GM21447 (cell line): ENCODE results near the gene TMEM87A.
"Not testable (repeated sequence)": the region's sequence is repeated elsewhere in the genome, so short reads cannot be mapped to it uniquely, and the experiment has no call there.

Experiments
- ATAC-seq: cut with Tn5 transposase; IDR thresholded peaks from one replicate; pipeline ENCODE4 v1.9.1; 2021; ENCODE audit not compliant: unreplicated experiment

TMEM87A gene

DNA sequence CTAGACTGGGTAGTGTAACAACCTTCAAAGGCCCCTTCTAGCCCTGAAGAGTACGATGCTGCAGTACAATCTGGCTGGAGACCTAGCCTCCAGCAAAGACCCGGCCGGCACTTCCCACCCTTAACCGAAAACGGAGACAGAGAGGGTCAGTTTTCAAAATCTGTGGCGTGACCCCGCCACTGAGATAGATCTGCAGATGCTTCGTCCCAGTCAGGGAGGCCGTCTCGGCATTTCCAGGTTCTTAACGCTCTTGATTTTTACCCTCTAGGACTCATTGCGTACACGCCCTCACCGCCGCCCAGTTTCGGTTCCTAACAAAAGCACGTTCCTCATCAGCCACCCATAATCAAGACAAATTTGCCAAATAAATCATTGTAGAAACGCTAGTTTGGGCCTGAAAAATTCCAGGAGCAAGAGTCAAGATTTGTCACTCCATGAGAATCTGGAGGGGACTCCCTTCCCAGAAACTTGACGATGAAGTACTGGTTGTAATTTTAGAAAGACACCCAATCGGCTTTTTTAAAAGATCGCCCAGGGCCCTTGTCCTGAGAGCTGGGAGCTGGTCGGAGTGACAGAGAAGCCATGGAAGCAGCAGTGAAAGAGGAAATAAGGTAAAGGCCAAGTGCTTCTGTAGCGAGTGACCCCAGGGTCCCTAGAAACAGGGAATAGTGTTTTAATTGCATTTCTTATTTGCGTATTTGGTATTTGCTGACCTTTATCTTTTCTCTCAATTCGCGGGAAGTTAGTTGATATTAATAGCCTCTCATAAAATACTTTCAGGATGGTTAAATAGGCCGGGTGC is 868 bp upstream of the TMEM87A start:
- peak; percentile 18 for ATAC-seq

GRCh38 chr15:42270996-42271395 is 2.2 kb downstream of the TMEM87A start:
- no peak for ATAC-seq

GRCh38 chr15:42270551-42270950 is 2.7 kb downstream of the TMEM87A start:
- ATAC-seq = no peak

DNA sequence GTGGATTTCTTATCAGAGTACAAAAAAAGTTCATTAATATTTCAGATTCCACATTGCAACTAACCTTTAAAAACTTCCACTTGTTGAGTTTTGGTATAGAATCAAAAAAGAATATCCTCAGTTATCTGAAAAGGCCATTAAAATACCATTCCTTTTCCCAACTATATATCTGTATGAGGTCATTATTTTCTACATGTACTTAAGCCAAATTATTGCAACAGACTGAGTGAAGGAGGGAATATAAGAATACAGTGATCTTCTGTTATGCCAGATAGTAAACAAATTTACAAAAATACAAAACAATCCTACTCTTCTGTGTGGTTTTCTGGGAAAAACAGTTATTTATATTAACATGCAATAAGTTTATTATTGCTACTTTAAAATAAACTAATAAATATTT is 5.9 kb downstream of the TMEM87A start:
- ATAC-seq = no peak

DNA sequence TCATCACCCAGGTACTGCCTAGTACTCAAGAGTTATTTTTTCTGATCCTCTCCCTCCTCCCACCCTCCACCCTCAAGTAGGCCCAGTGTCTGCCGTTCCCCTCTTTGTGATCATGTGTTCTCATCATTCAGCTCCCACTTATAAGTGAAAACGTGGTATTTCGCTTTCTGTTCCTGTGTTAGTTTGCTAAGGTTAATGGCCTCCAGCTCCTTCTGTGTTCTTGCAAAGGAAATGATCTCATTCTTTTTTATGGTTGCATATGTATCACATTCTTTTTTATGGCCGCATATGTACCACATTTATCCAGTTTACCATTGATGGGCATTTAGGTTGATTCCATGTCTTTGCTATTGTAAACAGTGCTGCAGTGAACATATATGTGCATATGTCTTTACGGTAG is 8.4 kb downstream of the TMEM87A start:
- ATAC-seq = no peak

GRCh38 chr15:42253300-42253699 is 19.9 kb downstream of the TMEM87A start:
- no peak for ATAC-seq

GRCh38 chr15:42240823-42241222 is 32.4 kb downstream of the TMEM87A start:
- ATAC-seq = no peak

- no peak for ATAC-seq
Observed at GRCh38 chr15:42239528-42240182, 33.6 kb downstream of the TMEM87A start.

DNA sequence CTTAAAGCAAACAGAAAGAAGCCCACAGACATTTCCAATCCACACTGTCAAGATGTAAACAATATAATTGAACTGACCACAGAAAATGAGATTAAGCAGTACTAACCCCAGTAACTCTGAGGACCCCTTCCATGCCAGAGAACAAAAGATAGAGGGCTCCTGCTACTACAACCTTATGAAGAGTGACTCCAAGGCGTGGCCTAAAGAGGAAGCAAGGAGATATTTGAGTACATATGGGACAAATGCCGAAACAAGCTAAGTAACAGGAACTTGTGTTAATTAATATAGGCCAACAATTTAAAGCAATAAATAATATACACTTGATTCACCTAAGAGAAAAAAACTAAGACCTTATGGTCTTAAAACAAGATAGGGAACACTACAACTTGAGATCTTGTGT is 40.1 kb downstream of the TMEM87A start:
- no peak for ATAC-seq

DNA sequence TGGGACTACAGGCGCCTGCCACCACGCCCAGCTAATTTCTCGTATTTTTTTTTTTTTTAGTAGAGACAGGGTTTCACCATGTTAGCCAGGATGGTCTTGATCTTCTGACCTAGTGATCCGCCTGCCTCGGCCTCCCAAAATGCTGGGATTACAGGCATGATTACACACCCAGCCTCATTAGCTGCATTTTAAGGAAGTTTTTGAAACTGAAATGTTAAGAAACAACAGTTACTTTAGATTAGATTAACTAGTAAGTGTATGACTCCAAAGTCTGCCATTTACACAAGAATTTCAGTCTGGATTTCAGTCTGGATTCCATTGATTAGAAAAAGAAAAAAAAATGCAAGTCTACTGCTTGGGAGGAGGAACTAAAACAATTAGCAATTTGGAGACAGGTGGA is 40.6 kb downstream of the TMEM87A start:
- no peak for ATAC-seq

DNA sequence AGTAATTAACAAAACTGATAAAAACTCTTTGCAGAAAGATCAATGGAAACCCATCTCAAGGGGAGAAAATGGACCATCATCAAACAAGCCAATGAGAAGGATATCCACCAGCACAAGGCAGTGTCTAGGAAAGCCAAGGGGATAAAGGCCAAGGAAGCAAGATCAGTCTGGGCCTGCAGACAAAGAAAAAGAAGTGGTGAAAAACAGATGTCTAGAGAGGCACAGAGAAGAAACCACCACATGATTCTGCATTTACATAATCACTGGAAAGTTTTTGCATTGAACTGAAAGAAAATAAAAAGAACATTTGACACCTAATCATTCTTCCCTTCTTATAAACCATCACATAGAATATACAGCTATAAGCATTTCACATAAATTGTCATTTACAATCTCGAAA is 42.1 kb downstream of the TMEM87A start:
- ATAC-seq = no peak

DNA sequence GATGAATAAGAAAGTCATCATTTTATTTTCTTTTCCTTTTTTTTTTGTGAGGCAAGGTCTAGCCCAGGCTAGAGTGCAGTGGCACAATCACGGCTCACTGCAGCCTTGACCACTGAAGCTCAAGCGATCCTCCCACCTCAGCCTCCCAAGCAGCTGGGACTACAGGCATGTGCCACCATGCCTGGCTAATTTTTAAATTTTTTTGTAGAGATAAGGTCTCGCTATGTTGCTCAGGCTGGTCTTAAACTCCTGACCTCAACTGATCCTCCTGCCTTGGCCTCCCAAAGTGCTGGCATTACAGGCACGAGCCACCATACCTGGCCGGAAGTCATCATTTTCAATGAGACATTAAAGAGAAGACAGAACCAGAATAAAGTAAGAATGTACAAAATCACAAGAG is 44.3 kb downstream of the TMEM87A start:
- not testable (repeated sequence) for ATAC-seq

- no peak for ATAC-seq
Observed at GRCh38 chr15:42228036-42228435, 45.2 kb downstream of the TMEM87A start.

DNA sequence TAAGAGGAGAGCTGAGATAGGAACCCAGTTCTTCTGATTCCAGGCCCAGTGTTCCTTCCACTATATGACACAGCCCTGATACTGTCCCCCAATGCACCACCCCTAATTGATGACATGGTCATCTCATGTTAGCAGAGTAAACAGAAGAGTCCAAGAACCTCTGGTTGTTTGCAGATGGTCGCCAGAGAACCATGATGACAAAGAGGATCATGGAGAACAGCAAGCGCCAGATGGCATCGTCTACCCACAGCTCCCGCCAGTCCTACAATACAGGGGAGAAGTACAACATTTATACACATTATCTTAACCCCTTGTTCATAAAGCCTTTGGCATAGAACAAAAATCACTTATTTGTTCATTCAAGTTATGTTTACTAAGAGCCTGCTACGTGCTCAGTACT is 46.6 kb downstream of the TMEM87A start:
- no peak for ATAC-seq

DNA sequence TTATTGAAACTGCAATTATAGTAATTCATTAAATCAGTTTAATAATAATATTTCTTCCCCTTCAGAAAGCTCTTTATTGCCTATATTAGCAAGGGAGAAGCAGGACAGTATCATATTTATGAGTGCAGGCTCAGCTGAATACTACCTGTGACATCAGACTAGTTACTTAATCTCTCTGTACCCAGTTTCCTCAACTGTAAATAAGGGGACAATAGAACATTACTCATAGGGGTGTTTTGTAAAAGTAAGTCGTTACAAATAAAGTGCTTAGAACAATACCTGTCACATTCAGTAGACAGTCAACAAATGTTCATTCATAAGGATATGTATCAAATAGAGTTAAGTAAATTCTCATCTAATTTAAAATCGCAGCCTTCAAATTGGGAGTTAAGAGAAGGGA is 53.0 kb downstream of the TMEM87A start:
- no peak for ATAC-seq

DNA sequence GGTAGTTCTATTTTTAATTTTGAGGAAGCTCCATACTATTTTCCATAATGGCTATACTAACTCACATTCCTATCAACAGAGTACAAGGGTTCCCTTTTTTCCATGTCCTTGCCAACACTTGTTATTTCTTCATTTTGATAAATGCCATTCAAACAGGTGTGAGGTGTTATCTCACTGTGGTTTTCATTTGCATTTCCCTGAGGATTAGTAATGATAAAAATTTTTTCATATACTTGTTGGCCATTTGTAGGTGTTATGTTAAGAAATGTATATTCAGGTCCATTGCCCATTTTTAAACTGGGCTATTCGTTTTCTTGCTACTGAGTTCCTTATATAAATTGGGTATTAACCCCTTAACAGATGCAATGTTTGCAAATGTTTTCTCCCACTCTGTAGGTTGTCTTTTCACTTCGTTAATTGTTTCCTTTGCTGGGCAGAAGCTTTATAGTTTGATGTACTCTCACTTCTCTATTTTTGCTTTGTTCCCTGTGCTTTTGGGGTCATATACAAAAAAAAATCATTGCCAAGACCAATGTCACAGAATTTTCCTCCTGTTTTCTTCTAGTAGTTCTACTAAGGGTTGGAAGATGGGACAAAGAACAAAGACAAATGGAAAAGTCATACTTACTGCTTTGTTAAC is 54.2 kb downstream of the TMEM87A start:
- no peak for ATAC-seq

GRCh38 chr15:42217568-42217967 is 55.7 kb downstream of the TMEM87A start:
- no peak for ATAC-seq

- ATAC-seq = no peak
Observed at GRCh38 chr15:42215913-42216829, 57.1 kb downstream of the TMEM87A start.

DNA sequence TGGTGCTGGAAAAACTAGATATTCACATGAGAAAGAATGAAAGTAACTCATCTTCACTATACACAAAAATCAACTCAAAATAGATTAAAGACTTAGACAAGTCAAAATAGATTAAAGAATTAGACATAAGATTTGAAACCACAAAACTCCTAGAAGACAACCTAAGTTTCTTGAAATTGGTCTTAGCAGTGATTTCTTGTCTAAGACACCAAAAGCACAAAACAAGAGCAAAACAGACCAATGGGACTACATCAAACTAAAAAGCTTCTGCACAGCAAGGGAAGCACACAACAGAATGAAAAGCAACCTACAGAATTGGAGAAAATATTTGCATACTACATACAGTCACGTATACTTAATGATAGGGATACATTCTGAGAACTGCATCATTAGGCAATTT is 58.6 kb downstream of the TMEM87A start:
- ATAC-seq = no peak

GRCh38 chr15:42213511-42213910 is 59.7 kb downstream of the TMEM87A start:
- no peak for ATAC-seq

- no peak for ATAC-seq
Observed at GRCh38 chr15:42210696-42211095, 62.5 kb downstream of the TMEM87A start.
